ENCODE data around the gene TSPO.

Gene TSPO

DNA sequence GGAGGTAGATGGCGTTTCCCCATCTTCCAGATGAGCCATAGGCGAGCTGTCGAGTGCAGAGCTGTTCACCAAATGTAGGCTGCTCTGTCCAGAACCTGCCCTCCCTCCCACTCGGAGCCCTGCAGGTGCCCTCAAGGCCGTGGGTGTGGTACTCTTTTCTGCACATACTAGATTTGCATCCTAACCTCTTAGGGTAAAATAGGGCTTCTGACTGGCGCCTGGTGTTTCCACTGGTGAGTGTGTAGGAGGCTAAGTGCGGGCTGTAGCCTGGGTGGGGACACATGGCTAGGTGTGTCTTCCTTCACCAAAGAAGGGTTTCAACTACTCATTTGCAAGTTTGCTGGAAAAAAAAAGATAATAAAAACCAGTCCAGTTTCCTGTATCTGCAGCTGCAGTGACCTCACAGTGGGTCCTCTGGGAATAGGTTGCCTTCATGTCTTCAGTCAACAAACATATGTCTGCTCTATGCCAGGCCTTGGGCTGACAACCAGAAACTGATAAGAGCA, 32.4 kb upstream of the TSPO start:
- no peaks in the 10 kb centered on the region for H3K27me3 Mint-ChIP-seq
- no peak for ATAC-seq (replicated peaks)
- H3K36me3 Mint-ChIP-seq (ENCODE audit: insufficient read depth): peaks cover 2% of the 10 kb centered on the region
- H3K4me1 Mint-ChIP-seq (ENCODE audit: low read depth in 2 of 2): peaks cover 0 to 1% of the 10 kb centered on the region in 2 donors
- H3K9me3 Mint-ChIP-seq: no peaks in the 10 kb centered on the region
- H3K4me3 Mint-ChIP-seq: no peak overlapping the region
- no peak overlapping the region for H3K27ac Mint-ChIP-seq
- no peak for DNase-seq

DNA sequence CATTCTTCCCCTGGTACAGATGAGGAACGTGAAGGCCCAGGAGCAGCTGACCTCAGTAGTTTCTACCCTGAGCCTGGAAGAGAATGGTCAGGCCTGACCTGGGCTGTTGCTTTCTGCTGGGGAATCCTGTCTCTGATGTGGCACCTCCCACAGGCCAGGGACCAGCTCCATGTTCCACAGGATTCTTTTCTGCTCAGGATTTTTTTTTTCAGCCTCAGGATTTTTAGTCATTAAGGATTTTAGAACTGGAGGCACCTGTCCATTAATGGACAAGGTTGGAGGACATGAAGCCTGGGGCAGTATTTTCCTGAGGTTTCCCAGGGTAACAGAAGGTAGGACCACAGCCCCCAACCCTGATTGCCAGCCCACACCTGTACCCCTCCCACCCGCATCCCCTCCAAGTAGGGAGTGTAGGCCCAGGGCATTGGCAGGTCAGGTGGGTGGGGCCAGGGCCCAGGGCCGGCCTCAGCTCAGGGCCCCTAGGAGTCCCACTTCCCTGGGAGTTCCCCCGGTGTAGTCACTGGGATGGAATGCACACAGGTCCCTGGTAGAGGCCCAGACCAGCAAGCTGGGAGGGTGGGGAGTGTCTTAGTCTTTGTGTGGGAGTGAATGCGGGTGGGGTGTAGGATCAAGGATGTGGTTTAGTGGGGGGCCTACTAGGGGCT, 24.7 kb upstream of the TSPO start:
- Mint-ChIP-seq H3K27me3 (no peaks in the 10 kb centered on the region), H3K9me3 (no peaks in the 10 kb centered on the region), H3K27ac (no peak overlapping the region), H3K36me3 (ENCODE audit: insufficient read depth) (peaks cover 9% of the 10 kb centered on the region), H3K4me3 (no peak overlapping the region), H3K4me1 (ENCODE audit: low read depth in 2 of 2) (no peaks in the 10 kb centered on the region)
- no peak for ATAC-seq (replicated peaks)
- no peak for DNase-seq

DNA sequence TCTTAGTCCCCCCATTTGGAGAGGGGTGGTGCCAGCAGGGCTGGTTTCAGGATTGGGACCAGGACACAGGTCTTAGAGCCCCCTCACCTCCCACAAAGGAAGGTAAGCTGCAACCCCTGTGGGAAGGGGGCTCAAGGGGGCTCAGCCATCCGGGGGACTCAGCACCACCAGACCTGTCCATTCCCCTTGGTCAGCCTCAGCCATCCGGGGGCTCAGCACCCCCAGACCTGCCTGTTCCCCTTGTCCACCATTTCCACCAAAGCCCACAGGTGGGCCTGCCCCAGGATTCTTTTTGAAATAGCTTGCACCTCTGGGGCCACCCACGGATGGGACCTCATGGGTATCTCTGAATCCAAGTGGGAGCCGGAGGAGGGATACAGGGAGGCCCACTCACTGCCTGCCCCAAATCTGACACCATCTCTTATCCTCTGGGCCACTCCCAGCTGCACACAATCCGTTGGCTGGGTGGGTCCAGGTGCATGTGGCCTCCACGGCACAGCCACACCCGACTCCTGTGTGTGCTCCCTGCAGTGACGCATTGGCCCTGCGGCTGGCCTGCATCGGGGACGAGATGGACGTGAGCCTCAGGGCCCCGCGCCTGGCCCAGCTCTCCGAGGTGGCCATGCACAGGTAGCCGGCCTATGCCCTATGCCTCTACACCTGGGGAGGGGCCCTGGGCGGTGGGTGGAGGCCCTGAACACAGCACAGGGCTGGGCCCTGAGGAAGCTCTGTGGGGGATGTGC, 24.0 kb upstream of the TSPO start:
- Mint-ChIP-seq H3K4me3 (no peak overlapping the region), H3K27me3 (no peaks in the 10 kb centered on the region), H3K36me3 (ENCODE audit: insufficient read depth) (peaks cover 9% of the 10 kb centered on the region), H3K4me1 (ENCODE audit: low read depth in 2 of 2) (no peaks in the 10 kb centered on the region), H3K27ac (no peak overlapping the region), H3K9me3 (no peaks in the 10 kb centered on the region)
- DNase-seq: no peak
- ATAC-seq (replicated peaks): no peak

DNA sequence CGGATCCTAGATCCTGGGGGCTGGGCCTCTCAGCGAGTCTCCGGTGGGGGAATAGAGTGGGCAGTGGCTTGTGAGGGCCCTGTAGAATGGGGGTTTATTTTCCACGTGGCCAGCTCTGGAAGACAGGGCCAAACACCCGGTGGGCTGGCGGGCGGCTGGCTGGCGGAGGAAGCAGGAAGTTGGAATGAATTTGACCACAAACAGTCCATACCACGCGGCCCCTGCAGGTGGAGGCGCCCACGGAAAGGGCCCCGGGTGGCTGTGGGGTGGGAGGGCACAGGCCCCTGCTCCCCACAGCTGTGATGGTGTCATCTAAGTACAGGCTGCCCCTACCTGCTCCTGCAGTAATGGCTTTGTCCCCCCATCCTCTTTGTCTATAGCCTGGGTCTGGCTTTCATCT, 23.2 kb upstream of the TSPO start:
- Mint-ChIP-seq H3K9me3 (no peaks in the 10 kb centered on the region), H3K36me3 (ENCODE audit: insufficient read depth) (peaks cover 9% of the 10 kb centered on the region), H3K27ac (no peak overlapping the region), H3K27me3 (no peaks in the 10 kb centered on the region), H3K4me3 (no peak overlapping the region), H3K4me1 (ENCODE audit: low read depth in 2 of 2) (no peaks in the 10 kb centered on the region)
- no peak for ATAC-seq (replicated peaks)
- no peak for DNase-seq

DNA sequence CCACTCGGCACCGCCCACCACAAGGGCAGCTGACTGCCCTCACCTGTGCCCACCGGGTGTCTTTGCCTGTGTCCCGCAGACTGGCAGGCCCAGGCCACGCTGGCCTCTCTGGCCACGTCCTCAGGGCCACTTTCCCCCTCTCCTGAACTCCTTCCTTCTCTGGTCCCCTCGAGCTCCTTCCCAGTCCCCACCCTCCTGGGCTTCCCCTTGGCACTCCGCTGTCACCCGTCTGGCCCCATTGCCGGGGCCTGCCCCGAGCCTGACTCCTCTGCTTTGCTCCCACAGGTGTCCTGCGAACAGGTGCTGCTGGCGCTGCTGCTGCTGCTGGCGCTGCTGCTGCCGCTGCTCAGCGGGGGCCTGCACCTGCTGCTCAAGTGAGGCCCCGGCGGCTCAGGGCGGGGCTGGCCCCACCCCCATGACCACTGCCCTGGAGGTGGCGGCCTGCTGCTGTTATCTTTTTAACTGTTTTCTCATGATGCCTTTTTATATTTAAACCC, 22.4 kb upstream of the TSPO start:
- Mint-ChIP-seq H3K36me3 (ENCODE audit: insufficient read depth) (peaks cover 11% of the 10 kb centered on the region), H3K27ac (no peak overlapping the region), H3K27me3 (no peaks in the 10 kb centered on the region), H3K4me1 (ENCODE audit: low read depth in 2 of 2) (no peaks in the 10 kb centered on the region), H3K9me3 (no peaks in the 10 kb centered on the region), H3K4me3 (no peak overlapping the region)
- ATAC-seq (replicated peaks) (no peak), DNase-seq (no peak)

DNA sequence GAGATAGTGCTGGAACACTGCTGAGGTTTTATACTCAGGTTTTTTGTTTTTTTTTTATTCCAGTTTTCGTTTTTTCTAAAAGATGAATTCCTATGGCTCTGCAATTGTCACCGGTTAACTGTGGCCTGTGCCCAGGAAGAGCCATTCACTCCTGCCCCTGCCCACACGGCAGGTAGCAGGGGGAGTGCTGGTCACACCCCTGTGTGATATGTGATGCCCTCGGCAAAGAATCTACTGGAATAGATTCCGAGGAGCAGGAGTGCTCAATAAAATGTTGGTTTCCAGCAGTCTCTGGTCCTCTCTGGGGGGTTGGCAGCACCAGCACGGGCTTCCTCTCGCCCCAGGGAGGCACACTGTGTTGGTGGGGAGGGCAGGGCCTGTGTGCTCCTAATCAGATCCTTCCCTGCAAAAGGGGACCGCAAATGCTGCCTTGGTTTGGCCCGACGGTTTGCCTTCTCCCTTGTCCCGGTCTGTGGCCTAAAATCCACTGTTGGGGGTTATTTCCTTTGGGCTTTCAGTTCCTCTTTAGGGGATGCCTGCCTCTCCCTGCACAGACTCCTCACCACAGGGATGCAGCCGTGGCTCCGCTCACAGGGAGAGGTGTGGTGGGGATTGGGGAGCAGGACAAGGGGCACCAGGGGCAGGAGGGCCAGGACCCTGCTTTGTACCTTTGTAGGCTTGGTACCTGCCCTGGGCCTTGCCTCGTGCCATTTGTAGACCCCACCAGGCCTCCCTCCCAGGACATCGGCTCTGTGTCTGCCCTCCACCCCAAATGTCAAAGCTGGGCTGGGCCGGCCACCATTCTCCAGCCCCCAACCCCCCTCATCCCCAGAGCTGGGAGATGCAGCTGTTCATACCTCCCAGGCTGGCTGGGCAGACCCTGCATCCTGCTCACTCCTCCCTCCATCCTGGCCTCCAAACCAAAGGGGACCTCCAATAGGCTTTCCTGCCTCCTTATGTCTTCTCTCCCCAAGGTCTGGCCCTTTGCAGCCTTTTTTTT, 21.6 kb upstream of the TSPO start:
- no peak for DNase-seq
- no peaks in the 10 kb centered on the region for H3K4me1 Mint-ChIP-seq (ENCODE audit: low read depth in 2 of 2)
- H3K36me3 Mint-ChIP-seq (ENCODE audit: insufficient read depth): peaks cover 11% of the 10 kb centered on the region
- no peaks in the 10 kb centered on the region for H3K9me3 Mint-ChIP-seq
- ATAC-seq (replicated peaks): no peak
- H3K4me3 Mint-ChIP-seq: no peak overlapping the region
- no peaks in the 10 kb centered on the region for H3K27me3 Mint-ChIP-seq
- H3K27ac Mint-ChIP-seq: no peak overlapping the region

DNA sequence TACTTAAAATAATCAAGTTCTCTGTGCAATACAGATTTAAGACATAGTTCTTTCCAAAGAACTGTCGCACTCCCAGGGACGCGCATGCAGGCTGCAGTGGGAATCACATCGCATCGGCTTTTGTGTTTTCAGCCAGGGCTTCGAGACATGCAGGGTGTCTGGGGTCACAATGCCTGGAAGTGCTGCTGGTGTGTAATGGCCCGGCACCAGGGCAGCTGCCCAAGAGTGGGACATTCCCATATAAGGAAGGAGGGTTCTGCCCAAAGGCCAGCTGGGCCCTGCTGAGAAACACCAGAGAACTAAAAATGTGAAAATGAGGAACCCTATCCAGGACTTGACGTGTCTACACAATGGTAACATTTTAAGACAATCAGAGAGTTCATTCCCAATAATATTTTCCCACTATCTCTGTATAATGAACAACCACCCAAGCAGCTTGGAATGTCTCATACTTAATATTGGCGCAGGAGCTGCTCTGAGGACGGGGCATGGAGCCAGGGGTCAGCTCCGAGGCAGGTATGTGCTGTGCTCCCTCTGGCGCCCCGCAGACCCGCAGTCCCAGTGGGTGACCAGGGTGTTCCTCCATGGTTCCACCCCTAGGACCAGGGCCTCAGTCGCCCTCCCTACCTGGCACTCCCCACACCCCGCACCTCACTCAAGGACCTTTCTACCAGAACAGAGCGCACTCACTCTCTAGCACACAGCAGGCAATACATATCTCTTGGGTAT, 19.4 kb upstream of the TSPO start:
- H3K27me3 Mint-ChIP-seq: no peaks in the 10 kb centered on the region
- ATAC-seq (replicated peaks) (no peak), DNase-seq (no peak)
- peaks cover 0 to 3% of the 10 kb centered on the region in 2 donors for H3K4me1 Mint-ChIP-seq (ENCODE audit: low read depth in 2 of 2)
- H3K4me3 Mint-ChIP-seq: no peak overlapping the region
- H3K36me3 Mint-ChIP-seq (ENCODE audit: insufficient read depth): peaks cover 15% of the 10 kb centered on the region
- H3K9me3 Mint-ChIP-seq: no peaks in the 10 kb centered on the region
- no peak overlapping the region for H3K27ac Mint-ChIP-seq

DNA sequence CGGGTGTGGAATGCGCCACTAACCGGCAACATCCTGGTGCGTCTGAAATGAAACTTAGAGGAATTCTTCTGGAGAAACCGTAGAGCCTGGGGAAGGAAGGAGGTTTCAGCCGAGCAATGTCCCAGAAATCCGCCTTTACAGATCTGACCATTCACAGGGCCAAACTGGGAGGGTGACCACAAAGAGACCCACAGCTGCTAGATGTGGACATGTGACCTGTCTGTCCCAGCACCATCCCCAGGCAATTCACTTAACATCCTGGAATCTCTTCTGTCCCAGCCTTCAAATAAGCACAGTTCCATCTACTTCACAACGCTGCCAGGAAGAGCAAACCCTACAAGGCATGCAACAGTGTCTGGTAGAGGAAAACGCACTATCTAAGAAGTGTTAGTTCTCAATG, 18.0 kb upstream of the TSPO start:
- Mint-ChIP-seq H3K36me3 (ENCODE audit: insufficient read depth) (peaks cover 18% of the 10 kb centered on the region), H3K27ac (peak overlapping the region in 1 of 2 donors; percentile 31), H3K27me3 (no peaks in the 10 kb centered on the region), H3K4me3 (no peak overlapping the region), H3K9me3 (no peaks in the 10 kb centered on the region), H3K4me1 (ENCODE audit: low read depth in 2 of 2) (peaks cover 0 to 3% of the 10 kb centered on the region in 2 donors)
- no peak for DNase-seq
- no peak for ATAC-seq (replicated peaks)

DNA sequence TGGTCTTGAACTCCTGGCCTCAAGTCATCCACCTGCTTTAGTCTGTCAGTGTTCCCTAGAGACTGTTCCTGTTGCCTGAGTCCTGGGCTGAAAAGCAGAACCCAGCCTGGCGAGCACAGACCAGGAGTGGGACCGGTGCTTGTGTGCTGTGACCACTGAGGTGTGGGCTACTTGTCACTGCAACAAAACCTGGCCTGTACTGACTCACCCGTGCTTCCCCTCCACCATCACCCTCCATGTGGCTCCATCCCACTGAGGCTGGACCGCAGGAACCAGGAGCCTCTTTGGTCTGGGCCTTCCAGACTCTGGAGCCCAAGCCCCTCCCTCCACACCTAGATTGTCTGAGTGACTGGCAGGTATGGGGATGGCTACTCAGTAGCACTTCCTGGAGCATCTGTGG, 16.8 kb upstream of the TSPO start:
- Mint-ChIP-seq H3K36me3 (ENCODE audit: insufficient read depth) (peaks cover 19% of the 10 kb centered on the region), H3K4me1 (ENCODE audit: low read depth in 2 of 2) (peaks cover 0 to 3% of the 10 kb centered on the region in 2 donors), H3K27ac (no peak overlapping the region), H3K27me3 (no peaks in the 10 kb centered on the region), H3K9me3 (no peaks in the 10 kb centered on the region), H3K4me3 (no peak overlapping the region)
- DNase-seq (no peak), ATAC-seq (replicated peaks) (no peak)

DNA sequence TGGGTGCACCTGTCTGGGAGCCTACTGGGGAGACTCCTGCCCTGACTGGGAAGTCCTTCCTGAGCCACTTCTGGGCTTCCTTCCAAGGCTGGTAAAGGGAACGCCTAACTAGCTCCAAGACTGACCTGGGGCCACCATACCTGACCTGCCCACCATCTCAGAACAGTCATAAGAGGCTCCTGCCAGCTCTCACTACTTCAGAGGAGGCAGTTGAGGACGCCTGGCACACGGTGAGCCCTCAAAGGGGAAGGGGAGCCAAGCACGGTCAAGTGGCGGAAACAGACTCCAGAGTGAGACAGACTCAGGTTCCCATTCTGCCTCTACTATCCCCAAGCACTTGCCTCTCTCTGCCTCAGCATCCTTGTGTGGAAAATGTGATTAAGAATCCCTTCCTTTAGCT, 15.8 kb upstream of the TSPO start:
- Mint-ChIP-seq H3K36me3 (ENCODE audit: insufficient read depth) (peaks cover 22% of the 10 kb centered on the region), H3K27me3 (no peaks in the 10 kb centered on the region), H3K27ac (no peak overlapping the region), H3K4me1 (ENCODE audit: low read depth in 2 of 2) (peaks cover 3 to 4% of the 10 kb centered on the region in 2 donors), H3K9me3 (no peaks in the 10 kb centered on the region), H3K4me3 (no peak overlapping the region)
- DNase-seq (no peak), ATAC-seq (replicated peaks) (no peak)

DNA sequence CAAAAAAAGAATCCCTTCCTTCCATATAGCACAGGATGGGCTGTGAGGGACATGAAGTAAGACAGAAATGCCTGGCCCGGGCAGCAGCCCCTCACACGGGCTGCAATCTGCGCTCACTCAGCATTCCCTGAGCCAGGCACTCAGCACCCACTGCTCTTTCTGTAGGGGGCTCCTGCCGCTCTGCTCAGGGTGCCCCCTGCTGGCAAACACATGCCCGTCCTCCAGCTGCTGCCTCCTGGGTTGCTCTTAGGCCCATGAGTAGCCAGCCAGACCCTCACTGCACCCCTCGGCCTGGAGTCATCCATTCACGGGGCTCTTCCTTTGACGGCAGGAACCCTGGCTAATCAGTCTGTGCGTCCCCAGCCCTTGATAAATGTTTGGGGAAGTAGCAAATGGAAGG, 15.1 kb upstream of the TSPO start:
- peak; percentile 63 for ATAC-seq (replicated peaks)
- no peak overlapping the region for H3K4me3 Mint-ChIP-seq
- no peaks in the 10 kb centered on the region for H3K9me3 Mint-ChIP-seq

DNA sequence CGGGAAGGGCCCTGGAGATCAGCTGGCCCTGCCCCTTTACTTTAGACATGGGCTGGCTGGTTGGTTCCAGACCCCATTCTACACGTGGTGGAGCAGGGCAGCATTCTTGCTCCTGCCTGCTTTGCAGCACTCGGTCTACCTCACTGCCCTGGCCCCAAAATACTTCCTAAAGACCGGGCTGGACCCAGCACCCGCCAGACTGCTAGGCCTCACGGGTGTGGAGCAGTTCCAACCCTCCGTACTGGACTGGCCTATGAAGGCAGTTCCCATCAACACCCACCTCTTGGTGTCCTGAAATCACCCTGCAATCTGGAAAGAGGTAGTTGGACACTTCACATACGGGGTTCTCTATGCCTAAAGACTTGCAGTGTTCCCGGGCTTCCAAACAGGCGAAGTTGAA, 14.6 kb upstream of the TSPO start:
- Mint-ChIP-seq H3K4me1 (ENCODE audit: low read depth in 2 of 2) (peaks cover 3 to 9% of the 10 kb centered on the region in 2 donors), H3K27ac (no peak overlapping the region), H3K9me3 (no peaks in the 10 kb centered on the region), H3K36me3 (ENCODE audit: insufficient read depth) (peaks cover 21% of the 10 kb centered on the region), H3K27me3 (no peaks in the 10 kb centered on the region), H3K4me3 (no peak overlapping the region)
- ATAC-seq (replicated peaks) (no peak), DNase-seq (no peak)

More for the DNA sequence above, 15.1 kb upstream of the TSPO start:
- Mint-ChIP-seq H3K27me3 (no peaks in the 10 kb centered on the region), H3K4me1 (ENCODE audit: low read depth in 2 of 2) (peaks cover 3 to 8% of the 10 kb centered on the region in 2 donors), H3K27ac (no peak overlapping the region), H3K36me3 (ENCODE audit: insufficient read depth) (peaks cover 21% of the 10 kb centered on the region)
- peak; percentile 17 to 39 (median 31) for DNase-seq
